BLaER1 (cell line): ENCODE data around the gene USP6.
"Not testable (repeated sequence)": the region's sequence is repeated elsewhere in the genome, so short reads cannot be mapped to it uniquely, and the experiment has no call there.

Experiments
- H3K27ac ChIP-seq: shearing (Covaris generic); formaldehyde crosslinking; 2 replicates; pipeline ENCODE4 v1.8.1; 2022
- H3K27me3 ChIP-seq: shearing (Covaris generic); formaldehyde crosslinking; 2 replicates; pipeline ENCODE4 v1.8.1; 2022
- H3K36me3 ChIP-seq: shearing (Covaris generic); formaldehyde crosslinking; 2 replicates; pipeline ENCODE4 v1.8.1; 2022
- H3K4me1 ChIP-seq: shearing (Covaris generic); formaldehyde crosslinking; 2 replicates; pipeline ENCODE4 v1.8.1; 2022
- H3K4me2 ChIP-seq: shearing (Covaris generic); formaldehyde crosslinking; 2 replicates; pipeline ENCODE4 v1.8.1; 2022
- H3K4me3 ChIP-seq: shearing (Covaris generic); formaldehyde crosslinking; 2 replicates; pipeline ENCODE4 v1.8.1; 2022
- H3K9ac ChIP-seq: shearing (Covaris generic); formaldehyde crosslinking; 2 replicates; pipeline ENCODE4 v1.8.1; 2022
- H3K9me3 ChIP-seq: shearing (Covaris generic); formaldehyde crosslinking; 2 replicates; pipeline ENCODE4 v1.8.1; 2022
- H4K20me1 ChIP-seq: shearing (Covaris generic); formaldehyde crosslinking; 2 replicates; pipeline ENCODE4 v1.8.1; 2022
- Cebpa-rat ChIP-seq: shearing (Covaris generic); IDR thresholded peaks from 2 replicates; pipeline ENCODE4 v1.8.1; 2022

USP6 gene

GRCh38 chr17:5128905-5129535, 13.2 kb downstream of the USP6 start:
- H3K27ac ChIP-seq, result no peak overlapping the region
- no peak for TF ChIP-seq Cebpa-rat
- H4K20me1 ChIP-seq, result no peaks in the 10 kb centered on the region
- H3K4me3 ChIP-seq, result no peak overlapping the region
- no peaks in the 10 kb centered on the region for H3K4me1 ChIP-seq
- no peak overlapping the region for H3K4me2 ChIP-seq
- no peaks in the 10 kb centered on the region for H3K9me3 ChIP-seq
- H3K27me3 ChIP-seq, result no peaks in the 10 kb centered on the region
- no peak overlapping the region for H3K9ac ChIP-seq
- no peaks in the 10 kb centered on the region for H3K36me3 ChIP-seq

- H4K20me1 ChIP-seq, H3K4me3 ChIP-seq, H3K9me3 ChIP-seq, H3K27me3 ChIP-seq, H3K9ac ChIP-seq, H3K27ac ChIP-seq, H3K4me1 ChIP-seq, H3K36me3 ChIP-seq, H3K4me2 ChIP-seq: not testable (repeated sequence)
Observed at GRCh38 chr17:5129770-5130169, 13.9 kb downstream of the USP6 start.

- H4K20me1 ChIP-seq, H3K9ac ChIP-seq, H3K4me2 ChIP-seq, H3K4me3 ChIP-seq, H3K9me3 ChIP-seq, H3K27me3 ChIP-seq, H3K4me1 ChIP-seq, H3K36me3 ChIP-seq, H3K27ac ChIP-seq: not testable (repeated sequence)
Observed at GRCh38 chr17:5130261-5130660, 14.4 kb downstream of the USP6 start.

GRCh38 chr17:5130687-5131086, 14.9 kb downstream of the USP6 start:
- not testable (repeated sequence) for H3K9me3 ChIP-seq, H3K36me3 ChIP-seq, H3K4me3 ChIP-seq, H3K27me3 ChIP-seq, H3K9ac ChIP-seq, H3K4me2 ChIP-seq, H4K20me1 ChIP-seq, H3K4me1 ChIP-seq, H3K27ac ChIP-seq

GRCh38 chr17:5131146-5131715, 15.4 kb downstream of the USP6 start:
- Histone ChIP-seq H3K4me1 (no peaks in the 10 kb centered on the region), H3K9ac (no peak overlapping the region), H3K4me2 (no peak overlapping the region), H3K4me3 (no peak overlapping the region), H3K27me3 (no peaks in the 10 kb centered on the region), H3K9me3 (no peaks in the 10 kb centered on the region), H3K36me3 (no peaks in the 10 kb centered on the region), H3K27ac (no peak overlapping the region), H4K20me1 (no peaks in the 10 kb centered on the region)
- TF ChIP-seq Cebpa-rat, result no peak

- not testable (repeated sequence) for H3K27ac ChIP-seq, H4K20me1 ChIP-seq, H3K4me3 ChIP-seq, H3K27me3 ChIP-seq, H3K4me2 ChIP-seq, H3K9me3 ChIP-seq, H3K4me1 ChIP-seq, H3K36me3 ChIP-seq, H3K9ac ChIP-seq
Observed at GRCh38 chr17:5131799-5132502, 16.1 kb downstream of the USP6 start.

- H3K4me3 ChIP-seq, H3K9me3 ChIP-seq, H3K4me1 ChIP-seq, H3K27ac ChIP-seq, H3K9ac ChIP-seq, H3K27me3 ChIP-seq, H4K20me1 ChIP-seq, H3K4me2 ChIP-seq, H3K36me3 ChIP-seq: not testable (repeated sequence)
Observed at GRCh38 chr17:5132503-5133225, 16.8 kb downstream of the USP6 start.

GRCh38 chr17:5133311-5133710, 17.5 kb downstream of the USP6 start:
- H3K27me3 ChIP-seq, result no peaks in the 10 kb centered on the region
- no peak overlapping the region for H3K4me3 ChIP-seq
- H3K4me1 ChIP-seq, result no peaks in the 10 kb centered on the region
- no peaks in the 10 kb centered on the region for H3K9me3 ChIP-seq
- no peaks in the 10 kb centered on the region for H3K36me3 ChIP-seq
- TF ChIP-seq Cebpa-rat, result no peak
- no peak overlapping the region for H3K27ac ChIP-seq
- H3K9ac ChIP-seq, result no peak overlapping the region
- no peak overlapping the region for H3K4me2 ChIP-seq
- no peaks in the 10 kb centered on the region for H4K20me1 ChIP-seq

- not testable (repeated sequence) for H3K9me3 ChIP-seq, H4K20me1 ChIP-seq
Observed at GRCh38 chr17:5133961-5134360, 18.1 kb downstream of the USP6 start.

GRCh38 chr17:5134571-5134970, 18.7 kb downstream of the USP6 start:
- H3K4me3 ChIP-seq, H3K4me2 ChIP-seq, H3K36me3 ChIP-seq, H3K9me3 ChIP-seq, H3K9ac ChIP-seq, H4K20me1 ChIP-seq, H3K27me3 ChIP-seq, H3K27ac ChIP-seq, H3K4me1 ChIP-seq: not testable (repeated sequence)

More at GRCh38 chr17:5133961-5134360, 18.1 kb downstream of the USP6 start:
- not testable (repeated sequence) for H3K36me3 ChIP-seq, H3K4me2 ChIP-seq, H3K27me3 ChIP-seq, H3K9ac ChIP-seq, H3K4me1 ChIP-seq, H3K4me3 ChIP-seq, H3K27ac ChIP-seq

GRCh38 chr17:5135131-5135712, 19.4 kb downstream of the USP6 start:
- not testable (repeated sequence) for H3K27ac ChIP-seq, H3K4me1 ChIP-seq, H3K4me3 ChIP-seq, H4K20me1 ChIP-seq, H3K27me3 ChIP-seq, H3K36me3 ChIP-seq, H3K4me2 ChIP-seq, H3K9ac ChIP-seq, H3K9me3 ChIP-seq
